Activated naive CD4-positive, alpha-beta T cell treated with anti-CD3 and anti-CD28 coated beads, Interleukin-2, amount 10 ng/mL, durations not matched to agents 7 days and 5 days (primary cell): ENCODE results near the gene FOXA1.

Experiments used
- CTCF ChIA-PET: fragments of 350-600 bp; sonication (Branson Sonifier 250); formaldehyde crosslinking; loops from one replicate; lab custom pipeline; 2021; ENCODE audit warnings: antibody characterized with exemption; lab: Charles Lee
- DNase-seq: peaks from one replicate; pipeline ENCODE4 v3.0.0-alpha.2; 2020
- H3K27ac Mint-ChIP-seq: one replicate; pipeline ENCODE4 v1.8.0; 2021; ENCODE audit warnings: mild to moderate bottlenecking, moderate library complexity, mixed read lengths
- H3K27me3 Mint-ChIP-seq: one replicate; pipeline ENCODE4 v1.8.0; 2021; ENCODE audit warnings: mild to moderate bottlenecking, mixed read lengths
- H3K36me3 Mint-ChIP-seq: one replicate; pipeline ENCODE4 v1.8.0; 2021; ENCODE audit warnings: mixed read lengths
- H3K4me1 Mint-ChIP-seq: one replicate; pipeline ENCODE4 v1.8.0; 2021; ENCODE audit warnings: mixed read lengths
- H3K4me3 Mint-ChIP-seq: one replicate; pipeline ENCODE4 v1.8.0; 2021; ENCODE audit warnings: mild to moderate bottlenecking, moderate library complexity, mixed read lengths
- H3K9me3 Mint-ChIP-seq: one replicate; pipeline ENCODE4 v1.8.0; 2021; ENCODE audit warnings: mixed read lengths

The FOXA1 gene

GRCh38 chr14:37594971-37595808 is at the start of gene FOXA1, which contains the start of gene TTC6:
Gene FOXA1, minus strand, starts transcription at chr14:37595249. Its CDS starts 277 bp downstream, at chr14:37594972.
Gene TTC6, plus strand, starts transcription at chr14:37595629. Its CDS starts 26,436 bp downstream, at chr14:37622065.
- peaks cover 11% of the 10 kb centered on the region for H3K9me3 Mint-ChIP-seq
- H3K36me3 Mint-ChIP-seq: peaks cover 24% of the 10 kb centered on the region
- peaks cover 17% of the 10 kb centered on the region for H3K4me1 Mint-ChIP-seq
- CTCF ChIA-PET: no interaction called here
- peak within 1 kb of the TSS; percentile 41 for H3K4me3 Mint-ChIP-seq
- H3K27me3 Mint-ChIP-seq: peaks cover 98% of the 10 kb centered on the region
- DNase-seq: no peak
- peak within 1 kb of the TSS; percentile 82 for H3K27ac Mint-ChIP-seq

DNA sequence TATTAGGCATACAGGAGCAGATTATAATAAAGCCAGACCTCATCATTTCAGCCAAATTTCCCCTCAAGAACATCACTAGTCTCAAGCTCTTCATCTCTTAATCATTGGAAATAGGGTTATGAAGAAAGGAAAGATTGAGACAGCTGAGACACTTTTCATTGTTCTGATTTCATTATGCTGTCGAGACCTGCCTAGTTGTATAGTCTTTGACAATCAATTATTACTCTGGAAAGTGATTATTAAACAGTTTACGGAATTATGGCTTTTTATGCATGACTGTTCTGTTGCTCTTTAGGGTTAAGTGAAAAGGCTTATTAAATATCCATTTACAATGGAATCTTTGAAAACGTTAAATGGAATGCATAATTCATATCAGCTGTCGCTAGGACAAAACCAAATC is 48.7 kb upstream of the FOXA1 start:
- no peak overlapping the region for H3K27ac Mint-ChIP-seq
- DNase-seq: no peak
- CTCF ChIA-PET: no interaction called here
- no peaks in the 10 kb centered on the region for H3K4me1 Mint-ChIP-seq
- H3K9me3 Mint-ChIP-seq: no peaks in the 10 kb centered on the region
- no peaks in the 10 kb centered on the region for H3K36me3 Mint-ChIP-seq
- H3K27me3 Mint-ChIP-seq: no peaks in the 10 kb centered on the region
- no peak overlapping the region for H3K4me3 Mint-ChIP-seq

DNA sequence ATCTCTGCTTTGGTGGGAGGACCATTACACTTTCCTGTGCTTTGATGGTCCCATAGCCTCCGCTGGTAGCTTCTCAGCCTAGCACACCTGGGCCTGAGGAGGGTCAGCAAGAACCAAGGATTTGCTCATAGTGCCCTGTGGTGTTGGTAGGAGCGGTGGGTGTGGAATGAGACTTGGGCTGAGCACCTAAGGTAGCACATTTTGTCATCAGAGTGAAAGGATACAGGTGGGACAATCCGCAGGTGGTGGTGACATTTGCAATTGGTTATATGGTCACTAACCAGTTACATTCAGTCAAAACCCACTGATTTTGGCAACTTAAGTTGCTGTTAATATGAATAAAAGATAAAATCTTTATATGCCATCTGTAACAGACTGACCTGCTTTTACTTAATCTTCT is 47.1 kb upstream of the FOXA1 start:
- CTCF ChIA-PET: no interaction called here

GRCh38 chr14:37641117-37641516 is 46.1 kb upstream of the FOXA1 start:
- CTCF ChIA-PET: no interaction called here
- no peaks in the 10 kb centered on the region for H3K27me3 Mint-ChIP-seq
- H3K4me1 Mint-ChIP-seq: no peaks in the 10 kb centered on the region
- DNase-seq: no peak
- H3K36me3 Mint-ChIP-seq: no peaks in the 10 kb centered on the region
- H3K9me3 Mint-ChIP-seq: no peaks in the 10 kb centered on the region
- no peak overlapping the region for H3K27ac Mint-ChIP-seq
- no peak overlapping the region for H3K4me3 Mint-ChIP-seq

More for the DNA sequence above, 47.1 kb upstream of the FOXA1 start:
- no peaks in the 10 kb centered on the region for H3K4me1 Mint-ChIP-seq
- DNase-seq: no peak
- no peak overlapping the region for H3K27ac Mint-ChIP-seq
- no peaks in the 10 kb centered on the region for H3K36me3 Mint-ChIP-seq
- no peaks in the 10 kb centered on the region for H3K9me3 Mint-ChIP-seq
- no peaks in the 10 kb centered on the region for H3K27me3 Mint-ChIP-seq
- H3K4me3 Mint-ChIP-seq: no peak overlapping the region

GRCh38 chr14:37638599-37638998 is 43.5 kb upstream of the FOXA1 start:
- no peaks in the 10 kb centered on the region for H3K9me3 Mint-ChIP-seq
- DNase-seq: no peak
- H3K4me1 Mint-ChIP-seq: no peaks in the 10 kb centered on the region
- no peak overlapping the region for H3K4me3 Mint-ChIP-seq
- H3K36me3 Mint-ChIP-seq: no peaks in the 10 kb centered on the region
- CTCF ChIA-PET: no interaction called here
- H3K27ac Mint-ChIP-seq: no peak overlapping the region
- H3K27me3 Mint-ChIP-seq: no peaks in the 10 kb centered on the region

DNA sequence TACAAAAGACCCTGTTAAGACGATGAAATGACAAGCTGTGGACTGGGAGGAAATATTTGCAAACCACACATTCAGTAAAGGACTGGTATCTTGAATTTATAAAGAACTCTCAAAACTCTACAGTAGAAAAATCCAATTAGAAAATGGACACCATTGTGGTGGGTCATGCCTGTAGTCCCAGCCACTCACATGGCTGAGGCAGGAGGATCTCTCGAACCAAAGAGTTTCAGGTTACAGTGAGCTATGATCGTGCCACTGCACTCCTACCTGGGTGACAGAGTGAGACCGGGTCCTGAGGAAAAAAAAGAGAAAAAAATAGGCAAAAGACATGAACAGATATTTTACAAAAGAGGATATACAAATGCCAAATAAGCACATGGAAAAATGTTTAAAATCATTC is 42.3 kb upstream of the FOXA1 start:
- no peak for DNase-seq
- no peaks in the 10 kb centered on the region for H3K9me3 Mint-ChIP-seq
- no peak overlapping the region for H3K27ac Mint-ChIP-seq
- no peaks in the 10 kb centered on the region for H3K36me3 Mint-ChIP-seq
- H3K27me3 Mint-ChIP-seq: no peaks in the 10 kb centered on the region
- no peaks in the 10 kb centered on the region for H3K4me1 Mint-ChIP-seq
- no peak overlapping the region for H3K4me3 Mint-ChIP-seq
- CTCF ChIA-PET: no interaction called here

GRCh38 chr14:37625597-37626595 is 30.8 kb upstream of the FOXA1 start:
- H3K27me3 Mint-ChIP-seq: peaks cover 17% of the 10 kb centered on the region
- peaks cover 6% of the 10 kb centered on the region for H3K9me3 Mint-ChIP-seq

GRCh38 chr14:37623971-37624370 is 28.9 kb upstream of the FOXA1 start:
- Mint-ChIP-seq H3K4me3 (no peak overlapping the region), H3K4me1 (no peaks in the 10 kb centered on the region), H3K36me3 (no peaks in the 10 kb centered on the region), H3K27me3 (peaks cover 19% of the 10 kb centered on the region), H3K27ac (no peak overlapping the region), H3K9me3 (no peaks in the 10 kb centered on the region)
- CTCF ChIA-PET: no interaction called here
- DNase-seq: no peak

More at GRCh38 chr14:37625597-37626595, 30.8 kb upstream of the FOXA1 start:
- CTCF ChIA-PET: no interaction called here
- no peak overlapping the region for H3K27ac Mint-ChIP-seq
- DNase-seq: no peak
- no peaks in the 10 kb centered on the region for H3K36me3 Mint-ChIP-seq
- no peak overlapping the region for H3K4me3 Mint-ChIP-seq
- H3K4me1 Mint-ChIP-seq: no peaks in the 10 kb centered on the region

DNA sequence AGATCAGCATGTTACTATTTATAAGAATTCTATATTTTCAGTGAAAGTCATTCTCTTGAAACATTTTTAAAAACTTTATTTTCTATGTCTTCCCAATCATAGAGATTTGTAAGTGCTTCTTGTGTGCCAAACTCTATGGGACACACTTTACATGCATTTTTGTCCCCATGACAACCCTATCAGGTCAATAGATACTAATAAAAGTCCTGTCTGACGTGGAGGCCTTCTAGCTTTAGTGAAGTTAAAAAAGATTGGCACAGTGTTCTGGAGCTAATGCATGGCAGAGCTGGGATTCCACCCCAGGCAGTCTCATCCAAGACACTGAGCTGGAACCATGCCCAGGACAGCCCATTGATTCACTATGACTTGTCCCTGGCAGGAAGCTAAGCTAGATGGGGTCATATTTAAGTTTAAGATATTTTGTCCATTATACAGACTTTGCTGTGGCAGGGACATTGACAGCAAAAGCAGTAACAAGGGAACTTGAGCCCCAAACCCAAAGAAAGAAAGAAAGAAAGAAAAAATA is 28.4 kb upstream of the FOXA1 start:
- Mint-ChIP-seq H3K27ac (no peak overlapping the region), H3K4me1 (no peaks in the 10 kb centered on the region), H3K4me3 (no peak overlapping the region), H3K27me3 (peaks cover 19% of the 10 kb centered on the region), H3K36me3 (no peaks in the 10 kb centered on the region), H3K9me3 (no peaks in the 10 kb centered on the region)
- DNase-seq: no peak
- CTCF ChIA-PET: no interaction called here

DNA sequence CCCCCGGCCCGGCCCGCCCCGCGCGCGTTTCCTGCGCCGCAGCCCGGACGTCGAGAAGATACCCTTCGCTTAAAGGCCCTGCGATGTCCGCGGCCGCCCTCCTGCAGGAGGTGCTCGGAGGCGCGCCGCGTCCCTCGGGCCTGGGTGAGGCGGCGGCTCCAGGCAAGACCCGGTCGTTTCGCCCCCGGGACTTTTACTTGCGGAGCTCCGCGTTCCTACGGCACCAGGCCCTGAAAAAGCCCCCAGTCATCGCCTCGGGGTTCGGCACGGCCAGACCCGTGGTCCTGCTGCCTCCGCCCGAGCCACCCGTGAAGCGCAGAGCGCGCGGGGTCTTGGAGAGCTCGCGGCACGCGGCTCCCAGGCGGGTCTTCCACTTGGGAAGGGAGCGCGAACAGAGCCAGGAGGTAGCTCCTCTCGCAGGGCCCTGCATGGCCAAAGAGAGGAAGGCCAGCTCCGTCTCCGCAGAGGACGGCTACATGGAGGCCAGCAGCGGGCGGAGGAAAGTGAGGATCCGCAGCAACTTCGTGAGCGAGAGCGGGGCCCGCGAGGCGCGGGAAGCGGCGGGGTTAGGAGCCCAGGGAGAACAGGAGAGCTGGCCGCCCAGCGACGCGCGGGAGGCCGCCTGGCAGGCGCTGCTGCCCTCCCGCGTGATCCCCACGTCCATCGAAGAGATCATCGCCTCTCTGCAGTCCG is 27.3 kb upstream of the FOXA1 start:
- no peak for DNase-seq
- Mint-ChIP-seq H3K9me3 (peaks cover 1% of the 10 kb centered on the region), H3K27ac (no peak overlapping the region), H3K36me3 (no peaks in the 10 kb centered on the region), H3K4me1 (no peaks in the 10 kb centered on the region), H3K27me3 (peaks cover 19% of the 10 kb centered on the region), H3K4me3 (no peak overlapping the region)
- CTCF ChIA-PET: no interaction called here

DNA sequence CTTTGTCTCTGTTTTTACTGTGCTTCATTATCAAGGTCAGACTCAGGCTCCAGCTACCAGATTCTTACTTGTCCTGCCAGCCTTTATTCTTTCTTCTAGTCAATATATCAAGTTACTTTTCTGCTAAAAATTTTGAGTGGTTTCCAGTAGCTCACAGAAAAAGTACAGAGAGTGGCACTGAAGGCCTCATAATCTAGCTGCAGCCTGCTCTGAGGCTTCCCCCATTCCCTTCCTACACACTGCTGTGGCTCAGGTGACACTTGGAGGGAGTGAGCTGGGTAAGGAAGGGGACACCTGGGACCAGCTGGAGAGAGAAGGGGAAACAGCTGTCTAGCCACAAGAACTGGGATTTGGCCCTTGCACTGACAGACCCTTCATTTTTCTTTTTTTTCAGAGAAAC is 25.8 kb upstream of the FOXA1 start:
- Mint-ChIP-seq H3K4me3 (no peak overlapping the region), H3K27ac (no peak overlapping the region), H3K9me3 (peaks cover 7% of the 10 kb centered on the region), H3K36me3 (no peaks in the 10 kb centered on the region), H3K4me1 (no peaks in the 10 kb centered on the region), H3K27me3 (peaks cover 19% of the 10 kb centered on the region)
- no peak for DNase-seq
- CTCF ChIA-PET: no interaction called here

DNA sequence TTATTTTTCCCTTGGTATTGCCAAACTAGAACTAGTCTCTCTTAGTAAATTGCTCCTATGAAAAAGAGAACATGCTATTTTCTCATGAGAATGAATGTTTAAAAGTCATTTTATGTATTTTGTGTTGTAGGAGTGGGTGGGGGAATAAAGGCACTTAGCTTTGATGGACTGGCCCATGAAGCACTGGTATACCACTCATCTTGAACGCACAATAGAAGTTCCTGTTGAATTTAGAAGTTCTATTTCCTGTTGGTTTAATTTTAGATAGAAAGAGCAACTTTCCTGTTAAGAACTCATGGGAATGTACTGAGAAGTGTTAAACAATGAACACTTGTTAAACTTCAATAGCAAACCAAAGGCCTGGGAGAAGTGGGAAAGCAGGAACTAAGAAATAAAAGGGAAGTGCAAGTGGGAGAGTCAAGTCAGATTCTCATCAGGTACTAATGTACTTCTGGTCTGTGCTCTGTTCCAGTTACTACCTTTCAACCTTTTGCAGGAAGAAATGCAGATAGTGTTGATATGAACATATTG is 23.5 kb upstream of the FOXA1 start:
- H3K4me1 Mint-ChIP-seq: no peaks in the 10 kb centered on the region
- CTCF ChIA-PET: interaction anchor here (0.9 kb wide), 1 partner anchor 256 kb away, joined by 3 read pairs; no protein-coding TSS in a partner anchor
- no peak for DNase-seq
- peaks cover 19% of the 10 kb centered on the region for H3K27me3 Mint-ChIP-seq
- no peak overlapping the region for H3K4me3 Mint-ChIP-seq
- no peaks in the 10 kb centered on the region for H3K36me3 Mint-ChIP-seq
- no peak overlapping the region for H3K27ac Mint-ChIP-seq
- H3K9me3 Mint-ChIP-seq: peaks cover 11% of the 10 kb centered on the region

- CTCF ChIA-PET: no interaction called here
- no peak for DNase-seq
- Mint-ChIP-seq H3K4me1 (no peaks in the 10 kb centered on the region), H3K4me3 (no peak overlapping the region), H3K27ac (no peak overlapping the region), H3K36me3 (no peaks in the 10 kb centered on the region), H3K9me3 (peaks cover 11% of the 10 kb centered on the region), H3K27me3 (peaks cover 18% of the 10 kb centered on the region)
Observed at GRCh38 chr14:37617864-37618365, 22.9 kb upstream of the FOXA1 start.
